Immature natural killer cell (primary cell): ENCODE measurements around the gene SV2C. TPM values are rescaled to one million over a fixed set of nuclear protein-coding genes. Genes with fewer than 3 reads are reported as not detected.
"Not testable (repeated sequence)": the region's sequence is repeated elsewhere in the genome, so short reads cannot be mapped to it uniquely, and the experiment has no call there.

ENCODE experiments used
- DNase-seq, 3 donors: peaks; one replicate each; pipeline ENCODE4 v3.0.0; 2022; ENCODE audit warnings: mixed read lengths in 1 of 3
- H3K27ac Mint-ChIP-seq, 6 donors: one replicate each; pipeline ENCODE4 v1.8.0; 2020; ENCODE audit warnings: mixed read lengths in 6 of 6, mild to moderate bottlenecking in 5 of 6, inconsistent platforms in 4 of 6, moderate library complexity in 3 of 6
- H3K27me3 Mint-ChIP-seq, 3 donors: one replicate each; pipeline ENCODE4 v1.8.0; 2020 to 2021; ENCODE audit warnings: low read depth in 3 of 3, mild to moderate bottlenecking in 3 of 3, mixed read lengths in 3 of 3, moderate library complexity in 3 of 3, inconsistent platforms in 1 of 3
- H3K36me3 Mint-ChIP-seq, 3 donors: one replicate each; pipeline ENCODE4 v1.8.0; 2020; ENCODE audit warnings: mixed read lengths in 3 of 3, inconsistent platforms in 2 of 3, mild to moderate bottlenecking in 2 of 3
- H3K4me1 Mint-ChIP-seq, 2 donors: one replicate each; pipeline ENCODE4 v1.8.0; 2020; ENCODE audit warnings: inconsistent platforms in 2 of 2, mild to moderate bottlenecking in 2 of 2, mixed read lengths in 2 of 2, moderate library complexity in 1 of 2
- H3K4me3 Mint-ChIP-seq, 5 donors: one replicate each; pipeline ENCODE4 v1.8.0; 2020; ENCODE audit warnings: mild to moderate bottlenecking in 5 of 5, mixed read lengths in 5 of 5, inconsistent platforms in 3 of 5, moderate library complexity in 3 of 5
- H3K9me3 Mint-ChIP-seq, 6 donors: one replicate each; pipeline ENCODE4 v1.8.0; 2020; ENCODE audit warnings: mild to moderate bottlenecking in 6 of 6, mixed read lengths in 6 of 6, inconsistent platforms in 4 of 6, moderate library complexity in 3 of 6
- polyA plus RNA-seq, 3 donors: library from polyadenylated mRNA; unstranded; fragments of 300-500 nt; fragmentation: Illumina TruSeq; gene quantifications; one replicate each; pipeline ENCODE4 v1.2.3, GENCODE V29; 2021

Gene SV2C
- polyA plus RNA-seq, 3 donors from 2014 or later: not detected

DNA sequence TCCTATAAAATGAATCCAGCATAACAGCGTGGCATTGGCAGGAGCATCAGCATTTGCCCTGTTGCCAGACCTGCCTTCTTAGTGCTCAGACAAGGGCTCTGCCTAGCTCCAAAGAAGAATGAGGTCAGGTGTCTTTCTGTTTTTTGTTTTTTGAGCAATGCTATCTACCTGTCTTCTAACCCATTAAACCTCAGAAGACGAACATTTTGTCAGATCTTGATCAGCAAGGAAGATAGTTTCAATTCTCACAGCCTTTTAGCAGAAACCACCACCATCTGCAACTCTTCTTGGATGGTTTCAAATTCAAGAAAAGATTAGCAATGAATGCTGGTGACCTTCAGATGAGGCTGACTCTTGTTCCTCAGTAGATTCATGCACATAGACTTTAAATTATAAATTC lies 216.4 kb downstream of the SV2C start:
- H3K36me3 Mint-ChIP-seq: peaks cover 0 to 14% (median 0%) of the 10 kb centered on the region in 3 donors
- no peak overlapping the region for H3K4me3 Mint-ChIP-seq
- H3K27ac Mint-ChIP-seq: peak overlapping the region in 1 of 6 donors; percentile 71
- H3K4me1 Mint-ChIP-seq: peaks cover 32 to 57% of the 10 kb centered on the region in 2 donors
- no peak for DNase-seq
- no peaks in the 10 kb centered on the region for H3K9me3 Mint-ChIP-seq
- peaks cover 0 to 2% (median 2%) of the 10 kb centered on the region in 3 donors for H3K27me3 Mint-ChIP-seq

DNA sequence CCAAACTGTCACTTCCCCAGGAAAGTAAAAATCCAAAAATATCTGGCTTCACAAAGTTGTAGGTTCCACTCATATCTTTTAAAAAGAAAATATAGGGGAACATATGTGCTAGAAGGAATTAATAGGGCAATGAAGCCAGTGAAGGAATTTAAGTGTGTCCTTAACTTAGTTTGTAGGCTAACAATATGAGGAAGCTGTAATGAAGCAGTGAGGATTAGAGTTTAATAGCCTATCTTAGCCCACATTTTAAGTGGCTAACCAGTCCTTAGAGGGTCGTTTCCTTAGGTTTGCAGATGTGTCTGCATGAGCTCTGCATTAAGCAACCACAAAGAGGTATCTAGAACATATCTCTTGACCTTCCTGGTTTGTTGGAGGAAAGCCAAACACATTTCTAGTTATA lies 218.7 kb downstream of the SV2C start:
- peak overlapping the region in 1 of 6 donors; percentile 35 for H3K27ac Mint-ChIP-seq
- H3K9me3 Mint-ChIP-seq, H3K27me3 Mint-ChIP-seq, DNase-seq, H3K4me3 Mint-ChIP-seq: not testable (repeated sequence)
- H3K4me1 Mint-ChIP-seq: peaks cover 40 to 56% of the 10 kb centered on the region in 2 donors
- H3K36me3 Mint-ChIP-seq: peaks cover 0 to 18% (median 0%) of the 10 kb centered on the region in 3 donors

DNA sequence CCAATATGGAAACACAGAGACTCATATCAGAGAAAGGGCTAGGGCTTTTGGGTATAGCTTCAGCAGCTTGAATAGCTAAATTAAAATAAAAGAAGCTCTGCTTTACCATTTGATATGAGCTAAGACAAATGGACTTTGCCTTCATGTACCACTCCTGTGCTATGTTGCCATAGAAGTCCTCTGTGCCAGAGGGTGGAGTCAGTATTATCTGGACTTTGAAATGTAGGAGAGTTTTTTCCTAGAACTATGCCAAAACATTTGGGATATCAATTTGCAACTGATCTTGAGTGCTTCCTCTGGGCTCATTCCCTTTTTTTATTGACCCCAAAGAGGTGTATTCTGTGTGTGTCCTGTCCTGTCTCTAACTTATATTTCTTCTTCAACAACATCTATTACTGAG lies 219.5 kb downstream of the SV2C start:
- not testable (repeated sequence) for H3K27ac Mint-ChIP-seq, H3K9me3 Mint-ChIP-seq, H3K27me3 Mint-ChIP-seq, H3K4me3 Mint-ChIP-seq, DNase-seq
- Mint-ChIP-seq H3K4me1 (peaks cover 40 to 56% of the 10 kb centered on the region in 2 donors), H3K36me3 (peaks cover 0 to 18% (median 0%) of the 10 kb centered on the region in 3 donors)

DNA sequence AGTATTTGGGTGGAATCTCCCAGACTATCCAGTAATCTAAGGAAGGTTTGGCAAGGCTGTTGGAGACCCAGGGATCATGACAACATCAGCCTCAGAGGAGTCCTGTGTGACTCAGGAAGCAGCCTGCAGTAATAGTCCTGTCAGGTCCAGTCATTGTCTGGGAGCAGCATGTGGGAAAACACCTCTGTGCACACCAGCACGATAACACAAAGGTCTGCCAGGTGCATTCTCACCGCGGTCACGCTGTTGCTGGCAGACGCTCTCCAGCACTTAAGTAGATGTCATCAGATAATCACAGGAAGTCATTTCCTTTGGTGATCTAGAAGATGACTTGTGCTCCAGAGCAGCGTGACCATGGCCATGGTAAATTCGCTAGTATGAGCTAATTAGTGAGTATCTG lies 220.7 kb downstream of the SV2C start:
- Mint-ChIP-seq H3K27me3 (peaks cover 0 to 2% (median 0%) of the 10 kb centered on the region in 3 donors), H3K4me3 (peak overlapping the region in 4 of 5 donors; percentile 18 to 46 (median 28)), H3K27ac (peak overlapping the region; percentile 21 to 87 (median 62)), H3K9me3 (no peaks in the 10 kb centered on the region), H3K36me3 (peaks cover 0 to 15% (median 0%) of the 10 kb centered on the region in 3 donors), H3K4me1 (peaks cover 43 to 53% of the 10 kb centered on the region in 2 donors)
- DNase-seq: peak; percentile 24 to 42 (median 39)

DNA sequence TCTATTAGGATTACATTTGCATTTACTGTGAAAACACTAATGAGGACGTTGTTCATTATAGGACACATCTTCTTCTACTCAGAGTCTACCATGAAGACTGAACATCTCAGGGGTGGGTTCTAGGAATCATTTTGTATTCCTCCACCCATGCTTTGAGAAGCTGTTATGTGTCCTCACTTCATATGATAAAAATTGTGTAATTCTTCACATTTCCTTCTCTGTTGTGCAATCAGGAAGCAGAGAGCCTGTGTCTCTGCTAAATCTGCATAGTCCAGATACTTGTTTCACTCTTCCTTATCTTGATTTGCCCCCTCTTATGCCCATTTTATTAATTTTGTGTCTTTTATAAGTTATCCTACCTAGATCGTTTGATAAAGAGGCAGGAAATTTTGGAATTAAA lies 222.1 kb downstream of the SV2C start:
- Mint-ChIP-seq H3K27ac (peak overlapping the region; percentile 3 to 87 (median 56)), H3K9me3 (no peaks in the 10 kb centered on the region), H3K4me3 (peak overlapping the region in 3 of 5 donors; percentile 5 to 47 (median 33)), H3K27me3 (peaks cover 0 to 2% (median 0%) of the 10 kb centered on the region in 3 donors), H3K36me3 (peaks cover 0 to 17% (median 0%) of the 10 kb centered on the region in 3 donors), H3K4me1 (peaks cover 44 to 46% of the 10 kb centered on the region in 2 donors)
- no peak for DNase-seq

DNA sequence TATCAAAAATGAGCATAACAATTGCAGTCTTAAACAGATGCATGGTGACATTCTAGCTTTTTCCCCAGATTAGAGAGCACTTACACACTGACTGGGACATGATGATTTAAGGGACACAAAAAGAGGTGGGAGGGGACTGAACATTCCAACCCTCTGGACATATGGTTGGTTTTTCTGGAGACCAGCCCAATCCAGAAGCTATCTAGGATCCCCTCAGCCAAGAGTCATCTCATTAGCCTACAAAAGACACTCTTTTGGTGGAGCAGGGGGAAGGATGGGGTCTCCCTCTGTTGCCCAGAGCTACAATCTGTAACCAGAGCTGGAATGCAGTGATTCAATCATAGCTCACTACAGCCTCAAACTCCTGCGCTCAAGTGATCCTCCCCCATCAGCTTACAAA lies 222.6 kb downstream of the SV2C start:
- Mint-ChIP-seq H3K27ac (peak overlapping the region; percentile 3 to 87 (median 56)), H3K36me3 (peaks cover 0 to 18% (median 0%) of the 10 kb centered on the region in 3 donors), H3K4me3 (no peak overlapping the region), H3K9me3 (no peaks in the 10 kb centered on the region), H3K27me3 (no peaks in the 10 kb centered on the region), H3K4me1 (peaks cover 44 to 46% of the 10 kb centered on the region in 2 donors)
- DNase-seq: no peak

DNA sequence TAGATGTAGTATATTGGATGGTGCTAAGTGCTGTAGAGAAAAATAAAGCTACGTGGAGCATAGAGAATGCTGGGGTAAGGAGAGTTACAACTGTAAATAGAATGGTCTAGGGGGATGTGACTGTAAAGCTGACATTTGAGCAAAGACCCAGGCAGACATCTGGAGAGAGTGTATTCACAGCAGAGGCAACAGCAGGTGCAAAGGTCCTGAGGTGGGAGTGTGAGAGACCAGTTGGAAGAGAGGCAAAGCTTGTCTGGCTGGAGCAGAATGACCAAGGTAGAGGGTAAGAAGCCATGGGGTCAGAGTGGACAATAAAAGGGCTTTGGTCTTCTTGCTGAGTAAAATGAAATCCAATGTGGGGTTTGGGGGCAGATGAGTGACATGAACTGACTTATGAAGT lies 227.0 kb downstream of the SV2C start:
- no peak for DNase-seq
- peak overlapping the region in 1 of 6 donors; percentile 5 for H3K27ac Mint-ChIP-seq
- H3K4me1 Mint-ChIP-seq: peaks cover 13 to 18% of the 10 kb centered on the region in 2 donors

DNA sequence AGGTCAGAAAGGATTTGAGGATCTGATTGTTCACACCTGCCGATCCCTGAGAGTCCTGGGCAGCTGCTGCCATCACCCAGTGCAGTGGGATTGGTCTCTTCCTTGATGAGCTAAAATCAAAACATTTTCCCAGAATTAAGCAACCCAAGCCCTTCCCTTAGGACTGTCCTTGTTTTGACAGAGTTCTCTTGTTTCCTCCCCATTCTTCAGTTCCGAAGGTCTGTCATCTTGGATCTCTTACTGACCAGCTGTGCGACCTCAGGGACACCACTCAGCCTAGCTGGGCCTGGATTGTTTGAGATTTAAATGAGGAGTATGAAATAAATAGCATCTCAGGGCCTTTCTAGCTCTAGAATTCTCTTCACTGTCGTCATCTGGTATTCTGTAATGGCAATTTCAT lies 229.6 kb downstream of the SV2C start:
- Mint-ChIP-seq H3K4me1 (peaks cover 8 to 11% of the 10 kb centered on the region in 2 donors), H3K27ac (no peak overlapping the region), H3K9me3 (no peaks in the 10 kb centered on the region), H3K4me3 (no peak overlapping the region), H3K36me3 (peaks cover 0 to 9% (median 0%) of the 10 kb centered on the region in 3 donors), H3K27me3 (no peaks in the 10 kb centered on the region)
- DNase-seq: no peak

More for the DNA sequence above, 227.0 kb downstream of the SV2C start:
- H3K9me3 Mint-ChIP-seq: no peaks in the 10 kb centered on the region
- peaks cover 0 to 13% (median 0%) of the 10 kb centered on the region in 3 donors for H3K36me3 Mint-ChIP-seq
- H3K4me3 Mint-ChIP-seq: no peak overlapping the region
- H3K27me3 Mint-ChIP-seq: no peaks in the 10 kb centered on the region

DNA sequence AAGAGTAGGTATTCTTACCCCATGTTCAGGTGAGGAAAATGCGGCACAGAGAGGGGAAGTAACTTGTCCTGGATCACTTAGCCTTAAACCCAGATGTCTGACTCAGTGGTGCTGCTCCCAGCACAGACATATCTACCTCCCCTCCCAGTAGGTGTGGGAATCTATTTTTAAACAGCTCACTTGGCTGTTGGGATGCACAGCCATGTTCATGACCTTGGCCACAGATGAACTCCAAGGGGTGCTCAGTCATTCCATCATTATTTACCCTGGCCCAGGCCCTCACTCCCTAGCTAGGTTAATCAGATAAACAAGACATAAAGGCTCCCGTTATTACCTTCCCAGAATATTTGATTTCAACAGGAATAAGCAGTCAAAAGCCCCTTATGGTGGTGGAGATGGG lies 231.5 kb downstream of the SV2C start:
- peaks cover 13 to 16% of the 10 kb centered on the region in 2 donors for H3K4me1 Mint-ChIP-seq
- H3K36me3 Mint-ChIP-seq: peaks cover 0 to 7% (median 2%) of the 10 kb centered on the region in 3 donors
- H3K27me3 Mint-ChIP-seq: peaks cover 0 to 2% (median 0%) of the 10 kb centered on the region in 3 donors

DNA sequence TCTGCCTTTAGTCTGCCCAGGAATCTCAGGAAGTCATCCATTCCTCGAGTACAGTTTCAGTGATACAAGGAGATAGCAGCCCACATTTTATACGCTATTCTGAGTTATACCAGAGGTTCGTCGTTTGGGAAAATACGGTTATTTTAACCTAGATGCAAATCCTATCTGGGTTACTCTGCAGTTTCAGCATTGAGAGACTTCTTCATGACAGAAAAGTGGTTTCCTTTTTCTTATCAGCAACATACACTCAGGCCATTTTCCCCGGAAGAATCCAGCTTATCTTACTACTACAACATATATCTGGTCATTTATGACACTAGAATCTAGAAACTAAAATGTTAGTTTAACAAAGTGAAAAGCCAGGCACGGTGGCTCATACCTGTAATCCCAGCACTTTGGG lies 236.5 kb downstream of the SV2C start:
- peak overlapping the region in 2 of 5 donors; percentile 1 to 46 for H3K4me3 Mint-ChIP-seq
- peak overlapping the region in 5 of 6 donors; percentile 23 to 82 (median 51) for H3K27ac Mint-ChIP-seq
- peaks cover 41 to 48% of the 10 kb centered on the region in 2 donors for H3K4me1 Mint-ChIP-seq
- peaks cover 0 to 4% (median 3%) of the 10 kb centered on the region in 3 donors for H3K27me3 Mint-ChIP-seq
- DNase-seq: no peak
- peaks cover 0 to 13% (median 0%) of the 10 kb centered on the region in 6 donors for H3K9me3 Mint-ChIP-seq
- peaks cover 0 to 11% (median 10%) of the 10 kb centered on the region in 3 donors for H3K36me3 Mint-ChIP-seq

More for the DNA sequence above, 231.5 kb downstream of the SV2C start:
- no peak overlapping the region for H3K4me3 Mint-ChIP-seq
- peak overlapping the region in 1 of 6 donors; percentile 9 for H3K27ac Mint-ChIP-seq
- H3K9me3 Mint-ChIP-seq: no peaks in the 10 kb centered on the region
- no peak for DNase-seq

DNA sequence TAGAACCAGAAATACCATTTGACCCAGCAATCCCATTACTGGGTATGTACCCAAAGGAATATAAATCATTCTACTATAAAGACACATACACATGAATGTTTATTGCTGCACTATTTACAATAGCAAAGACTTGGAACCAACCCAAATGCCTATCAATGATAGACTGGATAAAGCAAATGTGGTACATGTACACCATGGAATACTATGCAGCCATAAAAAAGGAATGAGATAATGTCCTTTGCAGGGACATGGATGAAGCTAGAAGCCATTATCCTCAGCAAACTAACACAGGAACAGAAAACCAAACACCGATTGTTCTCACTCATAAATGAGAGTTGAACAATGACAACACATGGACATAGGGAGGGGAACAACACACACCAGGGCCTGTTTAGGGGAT lies 240.3 kb downstream of the SV2C start:
- H3K27ac Mint-ChIP-seq: peak overlapping the region; percentile 14 to 86 (median 73)
- not testable (repeated sequence) for H3K27me3 Mint-ChIP-seq

DNA sequence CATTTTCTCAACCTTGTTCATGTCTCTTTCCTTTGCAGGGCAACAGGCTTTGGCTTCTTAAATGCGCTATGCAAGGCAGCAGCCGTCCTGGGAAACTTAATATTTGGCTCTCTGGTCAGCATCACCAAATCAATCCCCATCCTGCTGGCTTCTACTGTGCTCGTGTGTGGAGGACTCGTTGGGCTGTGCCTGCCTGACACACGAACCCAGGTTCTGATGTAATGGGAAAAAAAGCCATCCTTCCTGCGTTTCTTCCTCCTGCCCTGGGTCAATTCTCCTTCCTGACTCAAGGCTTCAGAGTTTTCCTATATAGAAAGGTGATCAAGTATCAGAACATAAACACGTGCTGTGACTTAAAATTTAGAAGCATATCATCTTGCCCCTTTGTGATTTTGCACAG lies 242.1 kb downstream of the SV2C start:
- peak overlapping the region; percentile 92 to 98 (median 98) for H3K27ac Mint-ChIP-seq
- DNase-seq: no peak
- peaks cover 0 to 3% (median 1%) of the 10 kb centered on the region in 3 donors for H3K27me3 Mint-ChIP-seq
- peaks cover 77 to 84% of the 10 kb centered on the region in 2 donors for H3K4me1 Mint-ChIP-seq
- H3K4me3 Mint-ChIP-seq: peak overlapping the region; percentile 70 to 90 (median 84)
- peaks cover 0 to 11% (median 7%) of the 10 kb centered on the region in 3 donors for H3K36me3 Mint-ChIP-seq
- peaks cover 0 to 13% (median 0%) of the 10 kb centered on the region in 6 donors for H3K9me3 Mint-ChIP-seq

More for the DNA sequence above, 240.3 kb downstream of the SV2C start:
- DNase-seq: not testable (repeated sequence)
- Mint-ChIP-seq H3K4me3 (peak overlapping the region in 2 of 5 donors; percentile 39 to 41), H3K9me3 (peaks cover 0 to 13% (median 0%) of the 10 kb centered on the region in 6 donors), H3K36me3 (peaks cover 0 to 11% (median 10%) of the 10 kb centered on the region in 3 donors), H3K4me1 (peaks cover 76 to 85% of the 10 kb centered on the region in 2 donors)

DNA sequence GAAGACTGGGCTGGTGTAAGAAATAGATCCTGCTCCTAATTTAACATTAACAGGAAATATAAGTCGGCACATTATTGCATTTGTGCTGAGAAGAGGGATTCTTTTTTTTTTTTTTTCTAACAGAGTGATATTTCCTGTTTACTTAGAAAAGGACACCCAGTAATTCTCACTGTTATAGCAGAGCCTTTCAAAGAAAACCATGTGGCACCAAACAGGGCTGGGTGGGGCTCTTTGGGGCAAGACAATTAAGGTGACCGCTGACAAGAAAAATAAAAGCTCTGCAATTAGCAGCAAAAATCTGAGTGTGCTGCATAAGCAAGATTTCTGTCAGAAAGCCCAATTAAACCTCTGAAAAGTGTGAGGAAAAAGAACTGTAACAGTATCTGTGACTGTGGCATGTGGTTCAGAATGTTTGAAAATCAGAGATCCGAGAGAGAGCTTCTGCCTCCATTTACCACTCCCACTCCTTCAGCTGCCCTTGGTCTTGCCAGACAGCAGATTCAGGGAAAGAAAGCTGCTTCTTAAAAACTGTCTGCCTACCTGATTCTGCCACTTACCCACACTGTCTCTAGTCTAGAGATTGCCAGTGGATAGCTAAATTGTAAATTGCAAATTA lies 242.8 kb downstream of the SV2C start:
- peaks cover 0 to 3% (median 1%) of the 10 kb centered on the region in 3 donors for H3K27me3 Mint-ChIP-seq
- DNase-seq: peak; percentile 63 to 79 (median 73)
- peaks cover 78 to 85% of the 10 kb centered on the region in 2 donors for H3K4me1 Mint-ChIP-seq
- H3K9me3 Mint-ChIP-seq: peaks cover 0 to 13% (median 0%) of the 10 kb centered on the region in 6 donors
- H3K4me3 Mint-ChIP-seq: peak overlapping the region; percentile 70 to 90 (median 84)
- peaks cover 0 to 11% (median 7%) of the 10 kb centered on the region in 3 donors for H3K36me3 Mint-ChIP-seq
- peak overlapping the region; percentile 92 to 98 (median 98) for H3K27ac Mint-ChIP-seq
